Nephron progenitor cell (in vitro differentiated cells): ENCODE data around the gene EYA2.

Source experiments
- DNase-seq: peaks from one replicate; pipeline ENCODE4 v3.0.0; 2021
- H3K27ac Mint-ChIP-seq: 2 replicates; pipeline ENCODE4 v1.8.0; 2021; ENCODE audit warnings: mild to moderate bottlenecking, moderate library complexity, mixed read lengths
- H3K27me3 Mint-ChIP-seq: 2 replicates; pipeline ENCODE4 v1.8.0; 2021; ENCODE audit warnings: mild to moderate bottlenecking, low read depth, mixed read lengths; ENCODE audit not compliant: poor library complexity
- H3K36me3 Mint-ChIP-seq: 2 replicates; pipeline ENCODE4 v1.8.0; 2021; ENCODE audit warnings: low read depth, mixed read lengths
- H3K4me1 Mint-ChIP-seq: 2 replicates; pipeline ENCODE4 v1.8.0; 2021; ENCODE audit warnings: mixed read lengths
- H3K4me3 Mint-ChIP-seq: 2 replicates; pipeline ENCODE4 v1.8.0; 2021; ENCODE audit warnings: mild to moderate bottlenecking, moderate library complexity, mixed read lengths
- H3K9me3 Mint-ChIP-seq: 2 replicates; pipeline ENCODE4 v1.8.0; 2021; ENCODE audit warnings: mild to moderate bottlenecking, moderate library complexity, mixed read lengths
- CTCF ChIP-seq: fragments of 200-600 bp; sonication (generic); IDR thresholded peaks from 2 replicates; pipeline ENCODE4 v1.5.0; 2021; ENCODE audit warnings: antibody characterized with exemption

Gene EYA2

GRCh38 chr20:46990017-46990595 lies 95.5 kb downstream of the EYA2 start:
- peaks cover 4% of the 10 kb centered on the region for H3K27me3 Mint-ChIP-seq
- DNase-seq, result no peak
- peaks cover 16% of the 10 kb centered on the region for H3K4me1 Mint-ChIP-seq
- no peak for TF ChIP-seq CTCF
- peaks cover 4% of the 10 kb centered on the region for H3K36me3 Mint-ChIP-seq
- H3K9me3 Mint-ChIP-seq, result no peaks in the 10 kb centered on the region
- no peak overlapping the region for H3K27ac Mint-ChIP-seq
- no peak overlapping the region for H3K4me3 Mint-ChIP-seq

- peak overlapping the region; percentile 86 for H3K27ac Mint-ChIP-seq
- peaks cover 6% of the 10 kb centered on the region for H3K27me3 Mint-ChIP-seq
- no peak overlapping the region for H3K4me3 Mint-ChIP-seq
These were observed 96.0 kb downstream of the EYA2 start for GRCh38 chr20:46990596-46991104.

GRCh38 chr20:46991168-46991567 lies 96.5 kb downstream of the EYA2 start:
- peaks cover 4% of the 10 kb centered on the region for H3K36me3 Mint-ChIP-seq
- H3K27me3 Mint-ChIP-seq, result peaks cover 10% of the 10 kb centered on the region
- H3K27ac Mint-ChIP-seq, result no peak overlapping the region
- no peaks in the 10 kb centered on the region for H3K9me3 Mint-ChIP-seq
- no peak for TF ChIP-seq CTCF
- DNase-seq, result no peak
- H3K4me1 Mint-ChIP-seq, result peaks cover 16% of the 10 kb centered on the region
- no peak overlapping the region for H3K4me3 Mint-ChIP-seq

More at GRCh38 chr20:46990596-46991104, 96.0 kb downstream of the EYA2 start:
- no peak for DNase-seq
- H3K4me1 Mint-ChIP-seq, result peaks cover 16% of the 10 kb centered on the region
- TF ChIP-seq CTCF, result no peak
- no peaks in the 10 kb centered on the region for H3K9me3 Mint-ChIP-seq
- peaks cover 4% of the 10 kb centered on the region for H3K36me3 Mint-ChIP-seq

- peaks cover 16% of the 10 kb centered on the region for H3K4me1 Mint-ChIP-seq
- peaks cover 4% of the 10 kb centered on the region for H3K36me3 Mint-ChIP-seq
- no peak for DNase-seq
- H3K27me3 Mint-ChIP-seq, result peaks cover 17% of the 10 kb centered on the region
- H3K4me3 Mint-ChIP-seq, result no peak overlapping the region
- no peak for TF ChIP-seq CTCF
- H3K9me3 Mint-ChIP-seq, result no peaks in the 10 kb centered on the region
- H3K27ac Mint-ChIP-seq, result no peak overlapping the region
These were observed 97.4 kb downstream of the EYA2 start for GRCh38 chr20:46991880-46992639.

GRCh38 chr20:46992640-46993035 lies 98.0 kb downstream of the EYA2 start:
- TF ChIP-seq CTCF, result no peak
- Mint-ChIP-seq H3K27me3 (peaks cover 22% of the 10 kb centered on the region), H3K27ac (no peak overlapping the region), H3K9me3 (no peaks in the 10 kb centered on the region), H3K36me3 (peaks cover 4% of the 10 kb centered on the region), H3K4me3 (no peak overlapping the region), H3K4me1 (peaks cover 16% of the 10 kb centered on the region)
- no peak for DNase-seq
